Endothelial cell of umbilical vein (primary cell): ENCODE results near the gene VCP. TPM values are rescaled to one million over a fixed set of nuclear protein-coding genes. Genes with fewer than 3 reads are reported as not detected.

Source experiments
- BruUV-seq: library from RNA; stranded (reverse); fragments of 400-500 nt; replicated peaks from 2 replicates; lab custom pipeline; 2021; lab: Mats Ljungman, UMichigan
- CTCF ChIA-PET: fragments of 300-600, 350-600 bp; sonication (Branson Sonifier 250); formaldehyde crosslinking; loops from one replicate; lab custom pipeline; 2021; ENCODE audit warnings: antibody characterized with exemption, inconsistent platforms; lab: Charles Lee
- POLR2A ChIA-PET: fragments of 300-600, 350-600 bp; sonication (Branson Sonifier 250); formaldehyde crosslinking; loops from one replicate; lab custom pipeline; 2021; ENCODE audit warnings: antibody characterized with exemption, inconsistent platforms; lab: Charles Lee
- DNase-seq: peaks from one replicate; pipeline ENCODE4 v3.0.0-alpha.2; 2011; ENCODE audit warnings: low read depth, low spot score
- FAIRE-seq: peaks from 2 replicates; lab custom pipeline; 2011; peaks lifted over from hg19 to GRCh38; lab: Jason Lieb, UNC
- H2AFZ ChIP-seq: 2 replicates; pipeline ENCODE4 v1.6.0; 2012; ENCODE audit warnings: low read depth, low read length, control low read depth, inconsistent platforms
- H3K27ac ChIP-seq: 2 replicates; pipeline ENCODE4 v1.5.1; 2011; ENCODE audit warnings: low read depth, mild to moderate bottlenecking, control low read depth, low read length, moderate library complexity; ENCODE audit not compliant: insufficient read depth
- H3K27me3 ChIP-seq, 2 experiments: 2 replicates each; pipeline versions ENCODE4 v1.6.0 to v1.6.1; 2011; ENCODE audit warnings: low read length in 2 of 2, mixed read lengths in 1 of 2; ENCODE audit not compliant: control insufficient read depth in 2 of 2, insufficient read depth in 2 of 2
- H3K36me3 ChIP-seq, 2 experiments: 2 replicates in 1 of 2; 3 replicates in 1 of 2; pipeline ENCODE4 v1.5.1; 2011; ENCODE audit warnings: low read length in 2 of 2, mild to moderate bottlenecking in 1 of 2, moderate library complexity in 1 of 2; ENCODE audit not compliant: control insufficient read depth in 2 of 2, insufficient read depth in 2 of 2; ENCODE audit errors: extremely low read depth in 1 of 2
- H3K4me1 ChIP-seq: 3 replicates; pipeline ENCODE4 v1.5.1; 2011; ENCODE audit warnings: mild to moderate bottlenecking, low read length; ENCODE audit not compliant: control insufficient read depth, insufficient read depth; ENCODE audit errors: extremely low read depth
- H3K4me2 ChIP-seq: 2 replicates; pipeline ENCODE4 v1.6.1; 2011; ENCODE audit warnings: low read length, control low read depth, mixed read lengths; ENCODE audit not compliant: insufficient read depth
- H3K4me3 ChIP-seq, 3 experiments: fragments of 200-600 bp in 1 of 3; sonication (generic), shearing (Covaris generic) in 1 of 3; replicated peaks in 1 of 3; 2 replicates each; pipeline ENCODE4 v1.5.1; 2011 to 2016; ENCODE audit warnings: control low read depth in 3 of 3, low read length in 3 of 3, mild to moderate bottlenecking in 2 of 3, inconsistent platforms in 1 of 3, low read depth in 1 of 3, moderate library complexity in 1 of 3; ENCODE audit not compliant: insufficient read depth in 1 of 3
- H3K79me2 ChIP-seq: 2 replicates; pipeline ENCODE4 v1.6.0; 2012; ENCODE audit warnings: low read length, inconsistent platforms; ENCODE audit not compliant: control insufficient read depth, insufficient read depth
- H3K9ac ChIP-seq: replicated peaks from 2 replicates; pipeline ENCODE3; 2011; ENCODE audit warnings: low read length, control low read depth; ENCODE audit not compliant: insufficient read depth; ENCODE audit errors: extremely low read depth
- H3K9me1 ChIP-seq: replicated peaks from 3 replicates; pipeline ENCODE4 v1.6.0; 2011; ENCODE audit warnings: mild to moderate bottlenecking, low read length; ENCODE audit not compliant: control insufficient read depth, insufficient read depth; ENCODE audit errors: extremely low read depth
- H3K9me3 ChIP-seq: replicated peaks from 2 replicates; pipeline ENCODE4 v1.5.1; 2012; ENCODE audit warnings: low read length, inconsistent platforms; ENCODE audit not compliant: control insufficient read depth, insufficient read depth
- H4K20me1 ChIP-seq: replicated peaks from 2 replicates; pipeline ENCODE3; 2011; ENCODE audit warnings: mild to moderate bottlenecking, low read length; ENCODE audit not compliant: control insufficient read depth, insufficient read depth; ENCODE audit errors: extremely low read depth
- CTCF ChIP-seq, 2 donors: IDR thresholded peaks; 1 replicate in 1 of 2; 2 replicates in 1 of 2; pipeline ENCODE4 v1.5.1; 2011; ENCODE audit warnings: low read length in 2 of 2, mild to moderate bottlenecking in 2 of 2, moderate library complexity in 2 of 2, control low read depth in 1 of 2, inconsistent platforms in 1 of 2, low read depth in 1 of 2; ENCODE audit not compliant: insufficient read depth in 1 of 2; ENCODE audit errors: extremely low read depth in 1 of 2
- EZH2 ChIP-seq: IDR thresholded peaks from 2 replicates; pipeline ENCODE4 v1.6.1; 2012; ENCODE audit warnings: borderline replicate concordance, low read depth, mild to moderate bottlenecking, moderate library complexity, low read length, inconsistent platforms; ENCODE audit not compliant: severe bottlenecking
- GATA2 ChIP-seq: IDR thresholded peaks from 2 replicates; pipeline ENCODE4 v1.7.0; 2011; ENCODE audit warnings: low read depth, mild to moderate bottlenecking, moderate library complexity, mixed read lengths, low read length; ENCODE audit not compliant: insufficient read length, insufficient read depth
- JUN ChIP-seq: IDR thresholded peaks from 2 replicates; pipeline ENCODE4 v1.6.1; 2011; ENCODE audit warnings: borderline replicate concordance, low read depth; ENCODE audit not compliant: insufficient read length, insufficient read depth
- POLR2A ChIP-seq: IDR thresholded peaks from 2 replicates; pipeline ENCODE4 v1.6.1; 2012; ENCODE audit warnings: low read depth, mild to moderate bottlenecking, control low read depth, low read length
- dilution Hi-C: fragments of 300-500 bp; cut with MboI; formaldehyde crosslinking; loops from one replicate; pipeline ENCODE4 v1.15.0; 2019; ENCODE audit warnings: low sequenced_read_pairs; ENCODE audit not compliant: extremely low pct_ligation_motif_present
- intact Hi-C: fragments of 100-400 bp; cut with micrococcal nuclease; formaldehyde crosslinking; loops from one replicate; pipeline ENCODE4 v1.10.0; 2022
- polyA plus RNA-seq, 4 experiments: library from polyadenylated mRNA; depleted of rRNA in 3 of 4; stranded (reverse) in 3 of 4; unstranded in 1 of 4; fragments of >200 nt; gene quantifications; 2 replicates each; pipeline versions ENCODE4 v1.2.1 to v1.2.3, GENCODE V29; 2011 to 2012; ENCODE audit warnings: missing spikeins in 1 of 4
- total RNA-seq: library from RNA; stranded (reverse); gene quantifications from 2 replicates; pipeline ENCODE4 v1.2.3, GENCODE V29; 2021

VCP gene
- total and polyA plus RNA-seq, 2 donors (not counting 3 experiments of a cell fraction or from before 2014, with no cell fraction given): 349 to 493 TPM

- dilution Hi-C loops: no loop called here
- H4K20me1 ChIP-seq: no peaks in the 10 kb centered on the region
- no peak for FAIRE-seq
- H3K9me3 ChIP-seq: no peaks in the 10 kb centered on the region
- no peak overlapping the region for H3K27ac ChIP-seq
- no peak overlapping the region for H3K9ac ChIP-seq
- no peak overlapping the region for H2AFZ ChIP-seq
- TF ChIP-seq CTCF (IDR thresholded peaks at IDR 0.05; ENCODE audit: extremely low read depth in 1 of 2, insufficient read depth in 1 of 2, low read depth in 1 of 2, low read length in 2 of 2) (no peak), JUN (no peak), EZH2 (no peak), POLR2A (no peak), GATA2 (no peak)
- CTCF ChIA-PET: no interaction called here
- H3K36me3 ChIP-seq: peaks cover 6 to 46% of the 10 kb centered on the region in 2 experiments
- H3K27me3 ChIP-seq: no peaks in the 10 kb centered on the region
- intact Hi-C loops: no loop called here
- H3K4me3 ChIP-seq: no peak overlapping the region
- POLR2A ChIA-PET: no interaction called here
- no peak overlapping the region for H3K4me2 ChIP-seq
- H3K79me2 ChIP-seq: peaks cover 31% of the 10 kb centered on the region
- no TSS peak for BruUV-seq
- H3K4me1 ChIP-seq: peaks cover 28% of the 10 kb centered on the region
- H3K9me1 ChIP-seq: no peaks in the 10 kb centered on the region
- no peak for DNase-seq
Measured at GRCh38 chr9:35105571-35106342, 33.3 kb upstream of the VCP start.
